Loucy (cell line): ENCODE data around the gene PCBP3.

ENCODE experiments used
- EZH2phosphoT487 ChIP-seq: fragments of 200-600 bp; IDR thresholded peaks from 2 replicates; pipeline ENCODE4 v1.6.1; 2018; ENCODE audit warnings: antibody characterized with exemption, mild to moderate bottlenecking, moderate library complexity, borderline replicate concordance
- TF ChIP-seq, protein P1 (sequence below): fragments of 200-600 bp; sonication (generic); conservative IDR thresholded peaks from 2 replicates; pipeline ENCODE4 v1.5.1; 2014; ENCODE audit warnings: mild to moderate bottlenecking, antibody characterized with exemption, low read length

- TF ChIP-seq, protein P1, sequence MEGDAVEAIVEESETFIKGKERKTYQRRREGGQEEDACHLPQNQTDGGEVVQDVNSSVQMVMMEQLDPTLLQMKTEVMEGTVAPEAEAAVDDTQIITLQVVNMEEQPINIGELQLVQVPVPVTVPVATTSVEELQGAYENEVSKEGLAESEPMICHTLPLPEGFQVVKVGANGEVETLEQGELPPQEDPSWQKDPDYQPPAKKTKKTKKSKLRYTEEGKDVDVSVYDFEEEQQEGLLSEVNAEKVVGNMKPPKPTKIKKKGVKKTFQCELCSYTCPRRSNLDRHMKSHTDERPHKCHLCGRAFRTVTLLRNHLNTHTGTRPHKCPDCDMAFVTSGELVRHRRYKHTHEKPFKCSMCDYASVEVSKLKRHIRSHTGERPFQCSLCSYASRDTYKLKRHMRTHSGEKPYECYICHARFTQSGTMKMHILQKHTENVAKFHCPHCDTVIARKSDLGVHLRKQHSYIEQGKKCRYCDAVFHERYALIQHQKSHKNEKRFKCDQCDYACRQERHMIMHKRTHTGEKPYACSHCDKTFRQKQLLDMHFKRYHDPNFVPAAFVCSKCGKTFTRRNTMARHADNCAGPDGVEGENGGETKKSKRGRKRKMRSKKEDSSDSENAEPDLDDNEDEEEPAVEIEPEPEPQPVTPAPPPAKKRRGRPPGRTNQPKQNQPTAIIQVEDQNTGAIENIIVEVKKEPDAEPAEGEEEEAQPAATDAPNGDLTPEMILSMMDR, result no peak
- TF ChIP-seq EZH2phosphoT487, result no peak
Observed at GRCh38 chr21:45959779-45960390, 316.4 kb downstream of the PCBP3 start.
